Lung (tissue), 13 donors: ENCODE results near the gene MARS1. TPM values are rescaled to one million over a fixed set of nuclear protein-coding genes. Genes with fewer than 3 reads are reported as not detected.

ENCODE experiments used
- ATAC-seq: fragments of 200-7000 bp; cut with Tn5 transposase; one replicate; pipeline ENCODE4 v1.9.1; 2020; ENCODE audit warnings: moderate number of reproducible peaks; ENCODE audit not compliant: insufficient read depth, low FRiP score
- DNase-seq, 3 donors: peaks; one replicate each; pipeline ENCODE4 v3.0.0-alpha.2; 2013 to 2017
- H3K27ac ChIP-seq, 2 donors: one replicate each; pipeline ENCODE4 v1.5.1; 2013; ENCODE audit warnings: mild to moderate bottlenecking in 2 of 2, moderate library complexity in 2 of 2, control low read depth in 1 of 2, inconsistent platforms in 1 of 2, low read depth in 1 of 2, low read length in 1 of 2
- H3K27me3 ChIP-seq, 3 donors: one replicate each; pipeline ENCODE4 v1.5.1; 2013; ENCODE audit warnings: low read length in 2 of 3; ENCODE audit not compliant: control insufficient read depth in 3 of 3, insufficient read depth in 3 of 3
- H3K36me3 ChIP-seq, 4 donors: one replicate each; pipeline ENCODE4 v1.5.1; 2013; ENCODE audit warnings: low read length in 4 of 4, mild to moderate bottlenecking in 1 of 4, moderate library complexity in 1 of 4; ENCODE audit not compliant: control insufficient read depth in 4 of 4, insufficient read depth in 4 of 4
- H3K4me1 ChIP-seq, 5 donors: one replicate each; pipeline ENCODE4 v1.5.1; 2013; ENCODE audit warnings: low read length in 5 of 5, mild to moderate bottlenecking in 2 of 5, moderate library complexity in 1 of 5; ENCODE audit not compliant: control insufficient read depth in 5 of 5, insufficient read depth in 5 of 5
- H3K4me3 ChIP-seq: one replicate; pipeline ENCODE4 v1.5.1; 2013; ENCODE audit warnings: mild to moderate bottlenecking, control low read depth, moderate library complexity
- H3K9ac ChIP-seq, 2 donors: one replicate each; pipeline ENCODE4 v1.5.1; 2013; ENCODE audit warnings: low read length in 2 of 2, control low read depth in 1 of 2; ENCODE audit not compliant: insufficient read depth in 1 of 2
- H3K9me3 ChIP-seq, 4 donors: one replicate each; pipeline ENCODE4 v1.5.1; 2013; ENCODE audit warnings: low read length in 3 of 4, mild to moderate bottlenecking in 1 of 4, moderate library complexity in 1 of 4; ENCODE audit not compliant: control insufficient read depth in 4 of 4, insufficient read depth in 3 of 4
- CTCF ChIP-seq: IDR thresholded peaks from 2 replicates; pipeline ENCODE4 v1.5.1; 2012; ENCODE audit warnings: mild to moderate bottlenecking; ENCODE audit errors: control extremely low read depth, extremely low read depth
- WGBS, 2 donors: extraction: QIAGEN DNeasy Blood & Tissue Kit; methylation state at CpG; one replicate each; pipeline ENCODE4 v1.1.7; 2013; 5-methylcytosine and 5-hydroxymethylcytosine counted together
- polyA plus RNA-seq, 2 donors: library from polyadenylated mRNA; stranded (reverse); fragments of 200-250 nt; gene quantifications; one replicate each; pipeline ENCODE4 v1.2.1, GENCODE V29; 2013
- small RNA-seq: library from RNA; depleted of rRNA; stranded (forward); fragments of <200 nt; gene quantifications from one replicate; pipeline ENCODE3, GENCODE V24; 2014; ENCODE audit warnings: low replicate concordance
- total RNA-seq, 2 donors: library from RNA; depleted of rRNA in 1 of 2; stranded (reverse); fragments of >200 nt in 1 of 2; gene quantifications; one replicate each; pipeline ENCODE4 v1.2.1, GENCODE V29; 2014 to 2021
- donor health status: control.
- donor health status: control.
- donor health status: Bipolar disorder and iron deficiency.
- donor health status: healthy.
- donor health status: DM: yes; HTN: yes; CAD: no.

MARS1 gene
- total and polyA plus RNA-seq, 4 donors = 55.9 to 213 (median 125) TPM

GRCh38 chr12:57563358-57563757, 75.5 kb downstream of the MARS1 start:
- H3K27ac ChIP-seq = no peak overlapping the region
- no peaks in the 10 kb centered on the region for H3K27me3 ChIP-seq
- no peak overlapping the region for H3K4me3 ChIP-seq
- no peaks in the 10 kb centered on the region for H3K4me1 ChIP-seq
- 30 to 45% methylated on average over 4 of the region's 4 CpGs for WGBS, 2 donors
- ATAC-seq (no peak), DNase-seq (no peak)
- no peak for TF ChIP-seq CTCF
- no peaks in the 10 kb centered on the region for H3K9me3 ChIP-seq
- no peak overlapping the region for H3K9ac ChIP-seq
- H3K36me3 ChIP-seq = no peaks in the 10 kb centered on the region

DNA sequence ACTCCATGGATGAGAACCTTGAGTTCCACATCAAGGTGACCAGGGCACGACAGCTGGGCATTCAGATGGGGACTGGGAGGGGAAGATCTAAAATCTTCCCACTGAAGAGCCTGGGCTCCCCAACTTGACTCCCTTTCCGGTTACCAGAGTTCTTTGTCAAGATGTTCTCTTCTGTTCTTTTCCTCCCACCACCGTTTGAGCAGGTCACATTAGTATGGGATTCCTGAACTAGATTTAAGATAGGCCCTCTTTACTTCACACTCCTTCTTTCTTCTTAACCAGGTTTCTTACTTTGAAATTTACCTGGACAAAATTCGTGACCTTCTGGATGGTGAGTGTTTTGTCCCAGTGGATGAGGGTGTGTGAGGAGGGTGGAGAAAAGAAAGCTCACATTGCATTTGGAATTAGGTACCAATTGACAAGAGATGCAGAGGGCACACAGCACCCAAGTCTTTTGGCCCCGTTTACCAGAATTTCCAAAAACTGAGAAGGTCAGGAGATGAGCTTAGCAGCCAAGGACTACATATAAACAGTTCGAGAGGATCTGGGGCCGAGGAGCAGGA, 76.4 kb downstream of the MARS1 start:
- no peaks in the 10 kb centered on the region for H3K36me3 ChIP-seq
- TF ChIP-seq CTCF = no peak
- H3K4me3 ChIP-seq = no peak overlapping the region
- H3K27me3 ChIP-seq = no peaks in the 10 kb centered on the region
- 85 to 93% methylated on average over 7 of the region's 7 CpGs for WGBS, 2 donors
- ATAC-seq = no peak
- no peaks in the 10 kb centered on the region for H3K9me3 ChIP-seq
- no peak overlapping the region for H3K27ac ChIP-seq
- DNase-seq = no peak
- H3K9ac ChIP-seq = no peak overlapping the region
- no peaks in the 10 kb centered on the region for H3K4me1 ChIP-seq

Small RNA genes within 50 kb of the gene (small RNA-seq; reads per million reads assigned to genes)
- not detected for gene MIR616

Other genes with a start within 250 kb of the MARS1 start
- gene STAC3, start 236.9 kb upstream of the MARS1 start, total RNA-seq = 1 to 10 TPM; 1.7 to 5.9 TPM
- gene STAC3, start 236.9 kb upstream of the MARS1 start, polyA plus RNA-seq = 1 to 10 TPM; 6.9 to 7.4 TPM
- gene R3HDM2, start 57.0 kb upstream of the MARS1 start, total RNA-seq = 10 to 100 TPM; 41.9 to 60.7 TPM
- gene R3HDM2, start 57.0 kb upstream of the MARS1 start, polyA plus RNA-seq = 10 to 100 TPM; 18.1 to 19.4 TPM
- not detected for gene INHBC, start 53.3 kb upstream of the MARS1 start, total RNA-seq
- under 1 TPM in 1 of 2 donors, not detected in 1; 0.02 TPM for gene INHBC, start 53.3 kb upstream of the MARS1 start, polyA plus RNA-seq
- under 1 TPM in 1 of 2 donors, not detected in 1; 0.12 TPM for gene INHBE, start 32.8 kb upstream of the MARS1 start, total RNA-seq
- not detected for gene INHBE, start 32.8 kb upstream of the MARS1 start, polyA plus RNA-seq
- 1 to 10 TPM; 2.4 to 5.7 TPM for gene GLI1, start 28.3 kb upstream of the MARS1 start, total RNA-seq
- gene GLI1, start 28.3 kb upstream of the MARS1 start, polyA plus RNA-seq = 1 to 10 TPM in 1 of 2 donors, under 1 TPM in 1; 0.74 to 1.7 TPM
- 10 to 100 TPM; 14.7 to 40.0 TPM for gene ARHGAP9, start 8.2 kb upstream of the MARS1 start, total RNA-seq
- 10 to 100 TPM; 26.2 to 62.1 TPM for gene ARHGAP9, start 8.2 kb upstream of the MARS1 start, polyA plus RNA-seq
- 10 to 100 TPM; 31.0 to 34.7 TPM for gene DDIT3, start 32.4 kb downstream of the MARS1 start, total RNA-seq
- gene DDIT3, start 32.4 kb downstream of the MARS1 start, polyA plus RNA-seq = 10 to 100 TPM; 68.1 to 74.7 TPM
- 100 to 1,000 TPM in 1 of 2 donors, 10 to 100 TPM in 1; 26.0 to 132 TPM for gene MBD6, start 34.8 kb downstream of the MARS1 start, total RNA-seq
- gene MBD6, start 34.8 kb downstream of the MARS1 start, polyA plus RNA-seq = 10 to 100 TPM; 36.7 to 42.4 TPM
- gene DCTN2, start 59.1 kb downstream of the MARS1 start, total RNA-seq = 10 to 100 TPM; 78.3 to 90.1 TPM
- 100 to 1,000 TPM in 1 of 2 donors, 10 to 100 TPM in 1; 60.0 to 110 TPM for gene DCTN2, start 59.1 kb downstream of the MARS1 start, polyA plus RNA-seq
- under 1 TPM; 0.21 to 0.34 TPM for gene KIF5A, start 62.0 kb downstream of the MARS1 start, total RNA-seq
- gene KIF5A, start 62.0 kb downstream of the MARS1 start, polyA plus RNA-seq = under 1 TPM; 0.05 to 0.06 TPM
- gene PIP4K2C, start 103.1 kb downstream of the MARS1 start, total RNA-seq = 10 to 100 TPM; 19.3 to 42.2 TPM
- 10 to 100 TPM; 13.7 to 22.3 TPM for gene PIP4K2C, start 103.1 kb downstream of the MARS1 start, polyA plus RNA-seq
- gene DTX3, start 116.8 kb downstream of the MARS1 start, total RNA-seq = 10 to 100 TPM; 26.6 to 40.1 TPM
- 10 to 100 TPM; 13.9 to 23.2 TPM for gene DTX3, start 116.8 kb downstream of the MARS1 start, polyA plus RNA-seq
- gene ARHGEF25, start 123.4 kb downstream of the MARS1 start, total RNA-seq = 10 to 100 TPM; 12.3 to 23.0 TPM
- gene ARHGEF25, start 123.4 kb downstream of the MARS1 start, polyA plus RNA-seq = 10 to 100 TPM in 1 of 2 donors, 1 to 10 TPM in 1; 7.8 to 10.4 TPM
- 1 to 10 TPM in 1 of 2 donors, under 1 TPM in 1; 0.51 to 2.5 TPM for gene B4GALNT1, start 145.1 kb downstream of the MARS1 start, total RNA-seq
- gene B4GALNT1, start 145.1 kb downstream of the MARS1 start, polyA plus RNA-seq = under 1 TPM; 0.53 to 0.93 TPM
- 100 to 1,000 TPM; 174 to 324 TPM for gene OS9, start 206.1 kb downstream of the MARS1 start, total RNA-seq
- 100 to 1,000 TPM; 144 to 356 TPM for gene OS9, start 206.1 kb downstream of the MARS1 start, polyA plus RNA-seq